HG03108 (cell line): ENCODE results near the gene ABCG1.

Source experiments
- ATAC-seq: cut with Tn5 transposase; IDR thresholded peaks from one replicate; pipeline ENCODE4 v1.9.1; 2021; ENCODE audit warnings: moderate library complexity; ENCODE audit not compliant: unreplicated experiment

ABCG1 gene

DNA sequence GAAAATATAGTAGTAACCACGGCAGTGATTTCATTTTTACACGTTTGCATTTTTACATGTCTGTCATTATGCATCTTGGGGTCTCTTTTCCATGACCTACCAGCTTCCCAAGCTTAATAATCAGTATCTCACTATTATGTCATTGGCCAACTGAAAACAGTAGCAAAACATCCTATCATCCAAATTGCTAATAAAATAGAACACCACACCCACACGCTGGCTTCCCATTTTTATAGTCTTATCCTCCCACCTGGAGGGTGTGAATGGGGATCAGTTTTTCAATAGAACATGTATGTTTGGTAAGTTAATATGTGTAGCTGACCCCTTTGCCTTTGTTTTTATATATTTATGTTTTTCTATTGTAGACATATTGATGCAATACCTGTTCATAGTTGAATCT lies 84.5 kb downstream of the ABCG1 start:
- no peak for ATAC-seq

DNA sequence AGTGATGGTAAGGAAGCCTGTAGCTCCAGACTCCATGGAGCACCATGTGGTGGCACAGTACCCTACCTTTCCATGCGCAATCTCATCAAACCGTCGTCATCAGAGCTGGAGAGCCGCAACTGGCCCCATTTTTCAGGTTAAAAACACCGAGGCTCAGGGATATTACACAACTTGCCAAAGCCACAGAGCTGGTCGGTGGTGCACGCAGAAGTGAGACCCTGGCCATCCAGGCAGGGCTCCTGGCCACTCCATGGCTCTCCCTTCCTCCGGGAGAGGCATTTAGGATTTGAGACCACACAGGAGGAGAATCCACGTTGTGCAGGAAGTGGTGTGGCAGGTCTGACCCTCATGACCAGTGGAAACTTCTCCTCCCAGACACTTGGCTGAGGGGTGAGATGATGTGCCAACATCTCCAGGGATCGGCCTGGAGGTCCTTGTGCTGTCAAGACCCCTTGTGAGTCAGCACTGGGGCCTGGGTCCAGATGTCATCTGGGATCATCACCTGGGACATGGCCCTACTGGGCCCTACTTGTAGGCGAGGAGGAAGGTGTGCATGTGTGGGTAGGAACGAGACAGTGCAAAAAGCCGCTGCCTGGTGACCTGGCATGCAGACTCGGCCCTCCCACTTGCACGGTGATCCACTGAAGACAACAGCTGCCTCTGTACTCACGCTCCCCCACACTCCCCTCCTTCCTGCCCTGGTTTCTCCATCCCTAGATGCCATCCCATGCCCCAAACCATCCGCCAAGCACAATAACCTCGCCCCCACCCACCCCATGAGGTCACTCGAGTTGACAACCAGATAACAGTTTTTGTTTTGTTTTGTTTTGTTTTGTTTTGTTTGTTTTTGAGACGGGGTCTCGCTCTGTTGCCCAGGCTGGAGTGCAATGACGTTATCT lies 85.9 kb downstream of the ABCG1 start:
- no peak for ATAC-seq

DNA sequence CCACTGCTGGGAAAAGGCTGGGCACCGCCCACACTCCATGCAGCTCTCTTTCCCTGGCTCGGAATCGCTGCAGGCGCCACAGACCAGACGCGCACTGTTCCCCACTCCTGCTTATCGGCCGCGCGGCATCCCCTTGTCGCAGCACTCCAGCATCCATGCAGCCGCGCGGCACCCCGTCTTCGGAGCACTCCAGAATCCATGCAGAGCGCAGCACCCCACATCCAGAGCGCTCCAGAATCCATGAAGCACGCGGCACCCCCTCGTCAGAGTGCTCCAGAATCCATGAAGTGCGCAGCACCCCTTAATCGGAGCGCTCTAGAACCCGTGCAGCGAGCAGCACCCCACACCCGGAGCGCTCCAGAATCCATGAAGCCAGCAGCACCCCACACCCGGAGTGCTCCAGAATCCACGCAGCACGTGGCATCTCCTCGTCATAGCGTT lies 86.8 kb downstream of the ABCG1 start:
- ATAC-seq: no peak

DNA sequence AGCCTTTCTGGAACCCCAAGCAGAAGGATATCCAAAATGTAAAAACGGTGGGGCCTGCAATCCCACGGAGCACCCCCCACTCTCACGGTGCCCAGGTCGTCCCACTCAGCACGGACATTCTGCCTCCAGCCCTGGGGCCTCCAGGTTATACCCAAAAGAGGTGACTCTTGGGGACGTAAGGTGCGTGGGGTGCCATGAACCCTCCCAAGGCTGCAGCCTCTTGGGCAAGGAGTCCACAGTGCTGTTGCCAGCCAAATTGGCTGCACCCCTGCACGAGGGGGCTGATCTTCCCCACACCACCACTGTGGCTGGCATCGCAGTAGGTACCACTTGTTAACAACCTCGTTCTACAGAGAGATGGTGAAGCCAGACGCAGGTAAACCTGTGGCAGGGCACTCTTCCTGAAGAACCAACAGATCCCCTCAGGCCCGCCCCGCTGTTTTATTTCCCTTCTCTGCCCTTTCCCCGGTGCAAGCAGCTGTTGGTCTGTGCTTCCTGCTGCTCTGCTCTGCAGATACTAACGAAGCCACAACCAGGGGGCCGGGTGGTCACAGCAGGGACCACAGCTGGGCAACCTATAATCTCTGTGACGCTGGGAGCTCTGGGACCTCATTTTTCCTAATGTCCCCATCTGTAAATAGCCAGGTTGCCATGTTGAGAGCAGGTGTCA lies 87.6 kb downstream of the ABCG1 start:
- ATAC-seq: no peak

DNA sequence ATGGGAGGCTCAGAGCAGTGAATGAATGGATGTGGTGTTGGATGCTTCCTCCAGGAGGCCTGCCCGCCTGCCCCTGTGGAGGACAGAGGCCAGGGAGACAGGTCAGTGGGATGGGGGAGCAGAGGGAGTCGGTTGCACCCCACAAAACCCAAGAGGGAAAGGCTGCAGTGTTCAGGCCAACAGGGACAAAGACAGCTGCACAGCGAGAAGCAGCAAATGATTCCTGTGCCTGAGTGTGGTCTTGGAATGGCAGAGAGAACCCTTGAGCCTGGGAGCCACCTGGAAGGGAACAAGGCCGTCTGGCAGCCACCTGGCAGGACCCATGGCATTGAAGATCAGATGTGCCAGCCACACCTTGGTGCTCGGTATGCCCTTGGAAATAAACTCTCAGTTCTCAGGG lies 88.2 kb downstream of the ABCG1 start:
- no peak for ATAC-seq

DNA sequence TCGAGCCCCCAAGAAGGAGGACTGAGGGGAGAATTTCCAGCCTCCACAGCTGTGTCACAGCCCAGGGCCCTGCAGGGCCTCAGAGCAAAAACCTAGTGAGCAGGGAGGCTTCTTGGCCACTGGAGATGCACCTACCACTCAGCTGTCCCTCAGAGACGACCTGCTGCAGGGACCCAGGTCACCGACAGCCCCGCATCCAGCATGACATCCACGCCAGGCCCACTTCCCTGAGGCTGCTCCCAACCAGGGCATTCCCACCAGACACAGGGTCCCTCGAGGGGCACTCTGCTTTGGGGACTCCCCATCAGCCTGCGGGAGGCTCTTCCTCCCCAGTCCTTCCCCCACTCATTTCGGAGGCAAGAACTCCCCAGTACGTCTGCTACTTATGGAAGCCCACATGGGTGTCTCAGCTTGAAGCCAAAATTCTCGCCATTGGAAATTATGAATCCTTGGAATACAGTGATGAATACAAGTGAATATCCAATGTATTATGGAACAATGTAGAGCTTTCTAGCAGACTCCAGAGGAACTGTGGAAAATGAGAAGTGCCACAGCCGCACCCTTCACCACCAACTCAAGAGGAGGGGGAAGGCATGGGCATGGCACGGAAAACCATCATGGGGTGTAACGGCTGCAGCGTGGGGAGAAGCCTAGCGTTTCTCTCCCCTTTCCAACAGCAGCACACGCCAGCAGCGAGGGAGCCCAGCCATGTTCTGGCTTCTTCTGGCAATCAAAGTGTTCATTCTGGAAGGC lies 89.4 kb downstream of the ABCG1 start:
- ATAC-seq: no peak

DNA sequence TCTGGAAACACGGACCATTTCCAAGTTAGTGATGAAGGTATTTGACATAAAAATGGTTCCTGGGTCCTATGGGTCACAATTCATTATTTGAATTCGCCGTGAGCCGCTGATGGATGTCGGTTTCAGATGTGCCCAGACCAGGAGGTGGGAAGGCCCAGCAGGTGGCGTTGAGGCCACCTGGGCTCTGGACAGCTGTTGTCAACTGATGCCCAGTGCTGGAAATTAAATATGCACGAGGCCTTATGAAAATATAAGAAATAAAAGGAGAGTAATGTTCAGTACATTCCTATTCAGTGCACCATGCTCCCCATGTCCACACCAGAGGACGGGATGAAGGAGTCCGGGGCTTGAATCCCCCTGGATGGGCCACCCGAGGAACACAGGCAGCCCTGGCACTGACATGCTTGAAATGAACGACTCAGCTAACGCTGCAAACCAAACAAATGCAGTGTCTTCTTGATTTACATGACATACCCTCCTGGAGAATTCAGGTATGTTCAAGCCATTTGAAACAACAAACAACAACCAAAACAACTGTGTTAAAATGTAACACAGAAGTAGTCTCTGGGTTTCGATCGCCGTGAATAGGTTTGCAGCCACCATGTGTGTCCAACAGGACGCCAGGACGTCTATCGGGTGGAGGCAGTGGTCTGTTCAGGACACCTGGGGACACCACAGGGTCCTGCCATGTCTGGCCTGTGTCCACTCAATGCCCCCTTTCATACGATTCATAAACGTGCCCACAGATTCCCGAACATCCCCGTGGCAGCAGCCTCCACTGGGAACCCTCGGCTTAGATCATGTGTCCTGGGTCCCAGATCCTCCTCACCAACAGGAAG lies 90.2 kb downstream of the ABCG1 start:
- no peak for ATAC-seq

DNA sequence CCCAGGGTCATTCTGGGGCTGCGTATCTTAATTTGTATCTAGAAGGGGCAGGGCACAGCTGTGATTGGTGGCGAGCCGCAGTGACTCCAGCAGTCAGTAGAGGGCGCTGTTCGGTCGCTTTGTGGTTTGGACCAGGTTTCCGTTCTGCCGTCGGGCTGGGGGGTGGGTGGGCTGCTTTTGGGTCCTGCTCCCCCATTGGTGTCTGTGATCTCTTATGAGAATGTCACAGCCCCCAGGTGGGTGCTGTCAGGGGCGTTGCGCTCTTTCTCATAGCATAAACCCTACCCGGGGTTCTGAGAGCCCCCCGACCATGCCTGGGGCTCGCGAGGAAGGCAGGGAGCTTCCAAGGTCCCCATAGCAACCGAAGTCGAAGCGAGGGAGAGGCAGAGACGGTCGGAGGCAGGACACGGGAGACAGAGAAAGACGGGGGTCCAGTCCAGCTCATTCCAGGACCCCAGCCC lies 90.8 kb downstream of the ABCG1 start:
- ATAC-seq: no peak

DNA sequence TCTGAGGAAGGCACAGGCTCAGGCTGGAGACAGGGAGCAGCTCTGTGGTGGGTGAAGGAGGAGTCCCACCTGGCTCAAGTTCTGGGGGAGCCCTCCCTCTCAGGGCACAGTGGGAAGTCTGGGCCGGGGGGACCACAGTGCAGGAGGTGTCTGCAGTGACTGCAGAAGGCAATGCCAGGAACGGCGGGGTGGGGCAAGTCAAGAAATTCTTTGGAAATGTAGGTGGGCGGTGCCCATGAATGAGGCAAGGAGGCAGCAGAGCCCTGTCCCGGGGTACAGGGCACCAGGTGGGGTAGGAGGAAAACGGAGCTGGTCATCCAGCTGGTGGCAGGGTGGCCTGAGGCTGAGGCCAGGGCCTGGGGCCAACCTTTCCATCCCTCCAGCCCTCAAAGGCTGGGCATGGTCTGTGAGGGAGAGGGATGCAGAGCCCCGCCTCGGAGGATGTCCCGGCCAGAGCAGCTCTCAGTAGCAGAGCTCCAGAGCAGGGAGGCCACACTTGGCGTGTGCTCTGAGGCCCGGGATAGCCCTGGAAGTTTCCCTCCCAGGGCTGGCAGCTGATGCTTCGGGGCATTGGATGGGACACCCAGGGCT lies 91.6 kb downstream of the ABCG1 start:
- ATAC-seq: no peak

DNA sequence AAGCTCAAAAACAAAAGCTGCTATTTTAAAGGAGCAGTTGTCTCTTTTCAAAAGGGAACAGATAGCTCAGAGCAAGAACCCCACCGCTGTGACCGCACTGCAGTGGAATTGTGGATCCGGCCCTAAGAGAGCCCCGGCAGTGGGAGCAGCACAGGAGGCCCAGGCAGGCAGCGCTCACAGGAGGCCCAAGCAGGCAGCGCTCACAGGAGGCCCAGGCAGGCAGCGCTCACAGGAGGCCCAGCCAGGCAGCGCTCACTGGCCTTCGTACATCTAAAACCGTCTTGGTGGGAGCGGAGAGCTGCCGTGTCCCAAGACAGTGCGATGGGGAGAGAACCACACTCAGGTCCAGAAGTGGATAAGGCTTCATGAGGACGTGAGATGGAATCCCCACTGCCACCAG lies 92.2 kb downstream of the ABCG1 start:
- no peak for ATAC-seq

DNA sequence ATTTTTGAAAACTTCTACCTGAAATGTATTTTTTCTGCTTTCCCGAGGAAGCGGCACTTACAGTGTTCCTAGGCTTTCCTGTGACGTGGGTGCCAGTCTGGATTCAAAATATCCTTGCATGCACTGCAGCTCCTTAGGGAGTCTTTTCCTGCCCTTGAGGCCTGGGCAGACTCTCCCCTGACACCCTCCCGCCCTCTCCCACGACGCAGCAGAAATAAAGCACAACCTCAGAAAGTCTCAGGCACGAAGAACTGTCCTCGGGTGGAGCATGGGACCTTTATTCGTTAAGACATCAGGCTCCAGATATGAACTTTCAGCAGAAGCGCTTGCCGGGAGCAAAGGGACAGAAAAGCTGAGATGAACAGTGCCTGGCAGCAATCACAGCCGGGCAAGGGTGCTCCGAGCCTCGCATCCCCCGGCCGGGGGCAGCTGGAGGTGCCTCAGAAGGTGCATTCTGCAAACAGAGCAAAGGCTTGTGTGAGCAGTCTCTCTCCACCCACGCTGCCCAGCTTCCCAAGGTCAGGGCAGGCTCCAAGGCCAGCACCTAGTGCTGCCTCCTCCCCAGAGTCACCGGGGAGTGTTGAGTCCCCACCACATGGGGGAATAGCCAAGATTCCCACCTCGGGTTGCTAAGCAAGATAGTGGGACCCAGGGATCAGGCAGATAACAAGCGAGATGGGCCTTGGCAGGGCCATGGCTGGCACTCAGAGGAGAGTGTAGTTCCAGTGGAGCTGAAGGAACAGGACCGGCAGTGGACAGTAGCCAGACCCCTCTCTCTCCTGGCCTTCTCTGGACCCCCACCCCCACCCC lies 93.1 kb downstream of the ABCG1 start:
- no peak for ATAC-seq

DNA sequence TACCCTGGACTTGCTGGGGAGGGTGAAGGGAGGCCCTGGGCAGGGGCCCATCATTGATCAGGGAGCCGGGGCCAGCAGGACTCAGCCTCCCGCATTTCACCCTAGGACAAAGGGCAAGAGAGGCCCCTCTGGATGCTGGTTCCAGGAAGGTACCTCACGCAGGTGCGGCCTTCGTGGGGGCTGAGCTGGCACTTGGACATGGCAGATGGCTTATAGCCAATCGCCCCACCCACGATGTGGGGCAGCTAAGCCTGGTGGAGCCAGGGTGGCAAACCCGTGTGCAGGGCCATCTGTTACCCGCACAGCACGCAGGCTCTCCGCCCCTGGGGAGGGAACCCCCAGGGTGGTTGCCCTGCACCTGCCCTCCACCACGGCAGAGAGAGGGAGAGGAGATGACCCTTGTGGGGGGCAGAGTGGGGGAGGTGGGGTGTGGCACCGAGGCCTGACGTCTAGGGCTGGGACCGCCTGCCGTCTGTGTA lies 93.7 kb downstream of the ABCG1 start:
- ATAC-seq: no peak

DNA sequence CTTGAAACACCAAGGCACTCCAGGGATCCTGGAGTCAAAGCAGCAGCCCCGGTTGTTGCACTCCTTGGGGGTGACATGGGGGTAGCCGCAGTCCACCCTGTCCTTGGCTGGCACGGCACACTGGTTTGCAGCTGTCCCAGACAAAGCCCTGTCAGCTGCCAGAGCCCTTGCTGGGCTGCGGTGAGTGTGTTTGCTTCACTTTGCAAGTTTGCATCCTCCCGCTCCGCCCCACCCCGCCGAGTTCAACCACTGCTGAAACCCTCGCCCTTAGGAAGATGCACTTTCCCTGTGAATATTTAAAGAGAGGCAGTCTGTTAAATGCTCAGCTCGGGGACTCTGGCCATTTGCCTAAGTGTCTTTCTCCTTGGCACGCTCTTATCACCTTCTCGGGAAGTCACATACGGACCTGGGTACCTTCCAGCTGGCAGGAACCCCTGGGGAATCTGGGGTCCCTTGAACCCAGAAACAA lies 94.6 kb downstream of the ABCG1 start:
- ATAC-seq: no peak

DNA sequence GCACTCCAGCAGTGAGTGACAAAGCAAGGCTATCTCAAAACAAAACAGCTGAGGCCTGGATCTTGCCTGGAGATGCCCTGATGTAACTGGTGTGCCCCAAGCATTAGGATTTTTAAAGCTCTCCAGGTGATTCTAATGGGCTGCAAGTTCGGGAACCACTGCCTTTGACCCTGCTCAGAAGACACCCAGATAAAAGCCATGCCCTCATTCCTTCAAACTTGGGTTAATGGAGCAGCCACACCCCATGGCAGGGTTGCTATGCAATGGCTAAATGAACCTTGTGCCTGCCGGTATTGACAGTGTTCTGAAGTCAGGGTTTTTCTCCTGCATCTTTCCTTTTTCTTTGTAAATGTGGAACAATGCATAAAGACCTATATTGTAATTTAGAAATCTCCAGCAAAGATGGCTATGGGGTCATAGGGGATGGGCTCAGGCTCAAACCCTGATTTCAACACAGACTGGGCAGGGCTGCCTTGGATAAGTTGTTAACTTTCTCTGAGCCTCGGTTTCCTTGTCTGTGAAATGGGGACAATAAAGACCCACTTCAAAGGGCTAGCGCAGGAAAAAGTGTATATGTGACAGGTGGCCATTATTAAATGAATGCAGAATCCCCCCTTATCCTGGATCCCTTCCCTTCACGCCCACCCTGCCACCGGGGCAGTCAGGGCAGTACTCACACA lies 95.8 kb downstream of the ABCG1 start:
- no peak for ATAC-seq

DNA sequence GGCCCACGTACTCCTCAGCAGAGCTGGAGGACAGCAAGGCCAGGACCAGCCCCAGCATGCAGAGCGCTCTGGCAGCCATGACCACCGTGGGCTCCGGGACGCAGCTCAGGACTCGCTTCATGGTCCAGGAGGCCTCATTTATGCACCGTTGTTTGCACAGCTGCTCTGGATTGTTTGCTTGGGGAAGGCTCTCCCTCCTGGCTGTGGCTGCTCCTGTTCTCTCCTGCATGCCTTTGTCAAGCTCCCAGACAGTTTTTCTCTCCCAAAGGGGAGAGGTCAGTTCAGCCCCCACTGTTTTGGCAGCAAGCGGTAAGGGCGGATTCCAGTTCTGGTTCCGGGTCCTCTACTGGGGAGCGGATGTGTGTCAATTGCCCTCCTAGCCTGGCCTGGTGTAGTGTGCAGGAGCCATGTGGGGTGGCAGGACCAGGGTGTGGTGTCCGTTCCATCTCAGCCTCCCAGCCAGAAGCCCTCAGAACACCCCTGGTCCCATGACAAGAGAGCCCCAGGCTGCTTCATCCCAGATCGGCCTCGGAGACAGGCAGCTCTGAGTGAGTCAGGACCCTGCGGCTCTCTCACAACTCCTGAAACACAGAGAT lies 96.5 kb downstream of the ABCG1 start, which contains the start of gene TFF3:
Gene TFF3, minus strand, starts transcription at position 114 of the 596 bp plus-strand sequence. Its CDS starts 35 bp downstream, at position 79.
- no peak for ATAC-seq

DNA sequence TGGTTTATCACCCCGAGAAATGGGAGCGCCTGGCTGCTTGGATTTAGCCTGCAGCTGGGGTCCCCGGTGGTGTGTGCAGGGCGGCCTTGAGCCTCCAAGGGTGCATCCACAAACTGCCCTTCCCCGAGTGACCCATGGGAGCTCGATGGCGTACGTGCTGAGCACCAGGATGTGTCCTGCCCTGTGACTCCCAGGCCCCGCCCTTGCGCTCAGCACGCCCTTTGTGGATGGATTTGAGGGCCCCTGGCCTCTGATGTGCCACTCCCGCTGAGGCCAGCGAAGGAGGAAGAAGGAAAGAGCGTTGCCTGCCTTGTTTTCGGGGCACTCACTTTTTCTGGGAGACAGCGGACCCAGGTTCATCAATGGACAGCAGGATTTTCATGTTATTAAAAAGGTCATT lies 98.0 kb downstream of the ABCG1 start:
- no peak for ATAC-seq

DNA sequence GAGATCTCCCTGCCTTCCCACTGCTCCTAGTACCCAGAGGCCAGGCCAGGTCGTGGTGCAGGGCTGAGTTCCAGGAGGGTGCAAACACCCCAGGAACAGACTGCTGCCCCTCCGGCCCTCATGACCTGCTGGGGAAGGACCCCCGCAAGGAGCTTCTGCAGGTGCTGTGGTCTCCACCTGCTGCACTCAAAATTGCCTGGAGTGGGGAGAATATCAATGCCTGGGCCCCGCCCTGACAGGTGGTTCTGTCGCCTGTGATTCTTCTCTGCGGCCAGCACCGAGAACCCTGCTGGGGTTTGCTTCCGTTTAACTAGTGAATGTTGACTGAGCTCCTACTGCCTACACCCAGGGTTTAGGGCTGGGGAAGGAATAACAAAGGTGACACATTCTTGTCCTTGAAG lies 98.4 kb downstream of the ABCG1 start:
- no peak for ATAC-seq
